HG03571 (cell line): ENCODE data around the gene ACTL10.

Experiments used
- ATAC-seq: cut with Tn5 transposase; IDR thresholded peaks from one replicate; pipeline ENCODE4 v1.9.1; 2021; ENCODE audit not compliant: unreplicated experiment

The ACTL10 gene

GRCh38 chr20:33663161-33664084, 3.3 kb upstream of the ACTL10 start:
- peak; percentile 45 for ATAC-seq

- no peak for ATAC-seq
These were observed 2.5 kb upstream of the ACTL10 start for GRCh38 chr20:33664085-33664761.

DNA sequence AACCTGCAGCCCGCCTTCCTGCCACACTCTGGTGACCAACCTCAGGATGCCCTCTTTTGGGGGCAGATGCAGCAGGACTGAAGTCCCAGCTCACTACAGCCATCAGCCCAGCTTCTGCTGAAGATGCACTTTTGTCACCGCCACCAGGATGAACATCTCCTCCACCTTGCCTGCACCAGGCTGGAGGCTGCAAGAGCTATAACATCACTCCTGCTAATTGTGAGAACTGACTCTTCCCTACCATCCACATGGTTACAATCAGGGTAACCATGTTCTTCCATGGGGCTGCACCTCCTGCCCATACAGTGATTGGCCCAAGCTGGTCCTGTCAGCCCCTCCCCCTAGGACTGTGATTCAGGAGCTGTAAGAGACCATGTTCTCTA, 2.0 kb upstream of the ACTL10 start:
- no peak for ATAC-seq

DNA sequence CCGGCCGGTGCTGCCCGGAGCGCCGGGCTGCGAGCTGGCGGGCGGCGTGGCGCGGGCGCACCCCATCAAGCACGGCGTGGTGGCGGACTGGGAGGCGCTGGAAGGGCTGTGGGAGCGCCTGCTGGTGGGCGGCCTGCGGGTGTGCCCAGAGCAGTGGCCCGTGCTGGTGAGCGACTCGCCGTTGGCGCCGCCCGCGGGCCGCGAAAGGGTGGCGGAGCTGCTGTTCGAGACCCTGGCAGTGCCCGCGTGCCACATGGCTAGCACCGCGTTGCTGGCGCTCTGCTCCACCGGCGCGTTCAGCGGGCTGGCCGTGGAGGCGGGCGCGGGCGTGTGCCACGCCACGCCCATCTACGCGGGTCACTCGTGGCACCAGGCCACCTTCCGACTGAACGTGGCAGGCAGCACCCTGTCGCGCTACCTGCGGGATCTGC, 517 bp downstream of the ACTL10 start:
- ATAC-seq = peak; percentile 0

DNA sequence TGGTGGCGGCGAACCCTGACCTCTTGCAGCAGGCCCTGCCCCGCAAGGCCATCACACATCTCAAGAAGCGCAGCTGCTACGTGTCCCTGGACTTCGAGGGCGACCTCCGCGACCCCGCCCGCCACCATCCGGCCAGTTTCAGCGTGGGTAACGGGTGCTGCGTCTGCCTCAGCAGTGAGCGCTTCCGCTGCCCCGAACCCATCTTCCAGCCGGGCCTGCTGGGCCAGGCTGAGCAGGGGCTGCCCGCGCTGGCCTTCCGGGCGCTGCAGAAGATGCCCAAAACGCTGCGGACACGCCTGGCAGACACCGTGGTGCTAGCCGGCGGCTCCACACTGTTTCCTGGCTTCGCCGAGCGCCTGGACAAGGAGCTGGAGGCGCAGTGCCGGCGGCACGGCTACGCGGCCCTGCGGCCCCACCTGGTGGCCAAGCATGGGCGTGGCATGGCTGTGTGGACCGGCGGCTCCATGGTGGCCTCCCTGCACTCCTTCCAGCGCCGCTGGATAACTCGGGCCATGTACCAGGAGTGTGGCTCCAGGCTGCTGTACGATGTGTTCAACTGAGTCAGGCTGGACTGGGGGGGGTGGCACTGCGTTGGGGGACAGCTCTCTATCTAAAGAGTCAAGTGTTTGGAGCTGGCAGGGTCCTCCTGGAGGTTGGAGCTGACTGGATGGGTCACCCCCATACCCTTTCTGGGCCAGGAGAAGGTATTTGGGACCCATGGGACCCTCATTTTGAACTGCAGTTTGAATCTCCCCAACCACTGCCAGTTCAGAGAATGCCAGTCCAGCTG, 1.1 kb downstream of the ACTL10 start:
- peak; percentile 29 for ATAC-seq

- no peak for ATAC-seq
These were observed 1.9 kb downstream of the ACTL10 start for GRCh38 chr20:33668466-33669155.

GRCh38 chr20:33669224-33669623, 2.5 kb downstream of the ACTL10 start:
- no peak for ATAC-seq

GRCh38 chr20:33669873-33670640, 3.3 kb downstream of the ACTL10 start:
- ATAC-seq = no peak

DNA sequence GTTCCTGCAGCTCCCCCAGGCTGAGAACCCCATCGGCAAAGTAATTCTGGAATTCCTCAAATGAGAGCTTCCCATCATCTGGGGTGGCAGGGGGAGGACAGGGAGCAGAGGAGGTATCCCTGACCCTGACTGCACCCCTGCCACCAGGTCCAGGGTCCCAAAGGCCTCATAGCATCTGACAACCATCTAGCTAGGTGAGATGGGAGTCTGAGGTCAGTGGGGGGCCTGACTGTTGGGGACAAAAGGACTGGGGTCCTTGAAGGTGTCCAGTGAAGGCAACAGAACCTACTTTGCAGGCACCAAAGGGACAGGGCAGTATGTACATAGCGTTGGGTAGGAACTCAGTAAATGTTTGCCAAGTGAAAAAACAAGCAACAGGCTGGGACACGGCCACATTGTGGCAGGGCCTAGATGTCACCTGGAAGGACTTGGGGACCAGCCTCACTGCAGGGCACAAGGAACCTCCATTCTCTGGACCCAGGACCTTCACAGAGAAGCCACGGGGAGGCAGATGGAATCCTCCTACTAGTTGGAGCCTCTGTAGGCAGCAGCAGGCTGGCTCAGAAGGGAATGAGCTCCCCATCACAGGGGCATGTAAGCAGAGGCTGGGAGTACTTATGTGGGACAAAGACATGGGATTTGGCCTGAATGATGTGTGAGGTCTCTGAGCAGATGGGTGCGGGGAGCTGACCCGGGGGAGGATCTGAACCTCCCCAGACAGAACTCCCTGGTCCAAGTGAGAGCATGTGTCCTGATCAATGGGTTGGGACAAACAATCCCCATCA, 4.2 kb downstream of the ACTL10 start:
- ATAC-seq = no peak

DNA sequence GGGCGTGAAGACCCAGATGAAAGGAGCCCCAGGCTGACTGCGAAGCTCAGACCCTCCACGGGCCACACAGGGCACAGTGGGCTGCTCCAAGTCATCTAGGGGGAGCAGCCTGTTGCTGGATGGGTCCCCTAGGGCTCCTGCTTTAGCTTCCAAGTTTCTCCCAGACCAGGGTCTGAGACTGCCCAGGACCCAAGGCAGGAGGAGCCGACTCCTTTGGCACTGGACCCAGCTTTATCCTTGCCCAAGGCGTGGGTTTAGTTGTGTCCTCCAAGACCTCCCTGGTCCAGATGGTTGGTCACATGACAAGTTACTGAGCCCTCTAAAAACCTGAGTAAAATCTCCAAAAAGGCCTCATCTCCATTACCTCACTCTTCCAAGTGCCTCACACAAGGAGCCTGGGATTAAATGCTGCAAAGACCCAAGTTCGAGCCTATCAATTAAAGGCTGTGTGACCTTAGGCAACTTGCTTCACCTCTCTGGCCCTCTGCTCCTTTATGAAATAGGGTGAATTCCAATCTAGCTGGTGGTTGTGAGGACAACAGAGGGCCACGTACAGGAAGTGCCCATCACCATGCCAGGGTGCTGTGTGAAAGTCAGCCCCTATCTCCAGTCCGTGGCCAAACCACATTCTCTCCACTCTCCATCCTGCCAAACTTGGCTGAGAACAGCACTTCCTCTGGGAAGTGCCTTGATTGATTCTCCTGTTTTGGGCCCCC, 5.0 kb downstream of the ACTL10 start:
- ATAC-seq = no peak

DNA sequence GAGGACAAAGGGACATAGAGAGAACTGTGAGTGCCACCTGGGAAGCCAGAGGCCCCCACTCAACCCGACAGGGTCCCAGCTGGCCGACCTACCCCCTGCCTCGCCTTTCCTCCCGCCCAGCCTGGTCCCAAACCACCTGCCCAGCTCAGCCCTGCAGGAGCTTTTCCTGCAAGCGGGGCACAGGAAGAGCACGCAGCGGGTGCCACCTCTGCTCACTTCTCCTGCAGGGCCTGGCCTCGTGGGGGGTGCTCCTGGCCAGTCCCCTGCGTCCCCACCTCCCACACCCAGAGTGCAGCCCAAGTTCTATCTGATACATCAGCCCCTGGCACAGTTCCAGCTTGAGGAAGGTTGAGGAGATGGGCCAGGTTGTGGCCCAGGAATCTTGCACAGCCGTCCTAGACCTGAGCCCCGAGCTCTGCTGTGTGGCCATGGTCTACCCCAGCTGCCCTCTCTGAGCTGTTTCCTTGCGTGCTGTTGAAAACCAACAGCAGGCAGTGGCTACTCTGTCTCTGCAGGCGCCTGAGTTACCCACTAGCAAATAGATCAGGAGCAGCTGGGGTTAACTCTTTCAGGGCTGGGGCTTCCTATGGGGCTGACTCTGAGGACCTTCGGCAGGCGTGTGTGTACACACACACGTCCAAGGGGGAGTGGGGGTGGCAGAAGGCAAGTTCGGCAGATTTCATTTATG, 5.8 kb downstream of the ACTL10 start:
- no peak for ATAC-seq

GRCh38 chr20:33673114-33673409, 6.3 kb downstream of the ACTL10 start:
- ATAC-seq = no peak

DNA sequence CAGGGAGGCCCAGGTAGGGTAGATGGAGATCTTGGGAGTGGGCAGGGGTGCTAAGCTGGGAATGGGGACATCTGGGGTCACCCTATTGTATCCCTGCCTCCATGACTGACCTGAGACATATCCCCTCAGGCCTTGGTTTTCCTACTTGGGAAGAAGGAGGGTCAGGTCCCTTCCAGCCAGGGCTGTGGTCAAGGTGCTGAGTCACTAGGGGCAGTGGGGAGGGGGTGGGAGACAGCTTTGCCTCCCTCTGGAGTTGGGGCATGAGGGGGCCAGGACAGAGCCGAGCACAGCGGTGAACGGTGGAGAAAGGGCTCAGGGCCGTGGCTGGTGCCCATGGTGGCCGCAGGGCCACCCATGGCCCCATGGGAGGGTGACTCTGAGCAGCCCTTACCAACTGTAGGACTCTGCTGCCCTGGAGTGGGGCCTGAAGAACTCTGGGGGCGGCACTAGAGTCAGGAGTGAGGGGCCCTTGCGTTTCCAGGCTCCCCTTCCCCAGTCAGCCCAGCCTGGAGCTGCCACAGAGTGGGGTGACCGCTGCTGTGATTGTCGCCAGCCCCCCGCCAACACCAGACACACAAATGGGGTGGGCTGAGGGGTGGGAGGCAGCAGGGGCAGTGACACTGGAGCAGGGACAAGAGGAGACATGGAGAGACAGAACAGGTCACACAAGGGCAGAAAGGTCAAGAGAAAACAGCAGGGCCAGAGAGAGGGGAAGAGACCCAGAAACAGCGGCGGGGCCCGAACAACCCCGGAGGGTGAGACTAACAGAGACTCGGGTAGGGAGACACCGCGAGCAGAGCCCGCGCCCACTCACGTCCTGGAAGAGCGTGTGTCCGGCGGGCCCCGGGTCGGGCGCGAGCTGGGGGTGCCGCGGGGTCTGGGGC, 6.9 kb downstream of the ACTL10 start:
- ATAC-seq = no peak

GRCh38 chr20:33674294-33675135, 7.8 kb downstream of the ACTL10 start, which contains the start of gene NECAB3:
Gene NECAB3, minus strand, starts transcription at chr20:33674428. Its CDS starts 76 bp downstream, at chr20:33674352.
- ATAC-seq = no peak

- no peak for ATAC-seq
These were observed 8.6 kb downstream of the ACTL10 start for GRCh38 chr20:33675136-33675959.
